Brain microvascular endothelial cell (primary cell): Measurements from ENCODE around the gene ACO2.

Experiments
- DNase-seq: peaks from one replicate; pipeline ENCODE4 v3.0.0-alpha.2; 2020
- H3K27ac ChIP-seq: fragments of 250-450 bp; sonication (Bioruptor Pico); 2 replicates; pipeline ENCODE4 v1.5.1; 2020; ENCODE audit warnings: mild to moderate bottlenecking, moderate library complexity
- H3K27me3 ChIP-seq: fragments of 250-450 bp; sonication (Bioruptor Pico); replicated peaks from 2 replicates; pipeline ENCODE4 v1.5.1; 2020; ENCODE audit warnings: mild to moderate bottlenecking
- H3K36me3 ChIP-seq: fragments of 250-450 bp; sonication (Bioruptor Pico); replicated peaks from 2 replicates; pipeline ENCODE4 v1.5.1; 2020; ENCODE audit warnings: mild to moderate bottlenecking
- H3K4me3 ChIP-seq: 2 replicates; pipeline ENCODE4 v1.5.1; 2011; ENCODE audit warnings: low read depth, mild to moderate bottlenecking, control low read depth, low read length, moderate library complexity
- CTCF ChIP-seq: IDR thresholded peaks from 2 replicates; pipeline ENCODE4 v1.5.1; 2011; ENCODE audit warnings: low read depth, mild to moderate bottlenecking, moderate library complexity, low read length, control low read depth, inconsistent platforms; ENCODE audit errors: missing control alignments
- in situ Hi-C: cut with HindIII; loops from 2 replicates; pipeline ENCODE4 v1.10.0; 2017; ENCODE audit warnings: low sequenced_read_pairs, low pct_ligation_motif_present

ACO2 gene

GRCh38 chr22:41523464-41524221 is 54.7 kb downstream of the ACO2 start:
- no peaks in the 10 kb centered on the region for H3K27me3 ChIP-seq
- in situ Hi-C loops, result no loop called here
- peak; percentile 10 for TF ChIP-seq CTCF
- H3K4me3 ChIP-seq, result no peak overlapping the region
- peak overlapping the region; percentile 88 for H3K27ac ChIP-seq
- peak; percentile 71 for DNase-seq
- peaks cover 35% of the 10 kb centered on the region for H3K36me3 ChIP-seq

- in situ Hi-C loops, result no loop called here
- H3K27ac ChIP-seq, result peak overlapping the region; percentile 88
- peak; percentile 52 for DNase-seq
These were observed 55.3 kb downstream of the ACO2 start for GRCh38 chr22:41524251-41524661.

GRCh38 chr22:41524809-41525449 is 56.0 kb downstream of the ACO2 start:
- peak; percentile 37 for DNase-seq
- peak; percentile 3 for TF ChIP-seq CTCF
- H3K27ac ChIP-seq, result peak overlapping the region; percentile 88
- peaks cover 42% of the 10 kb centered on the region for H3K36me3 ChIP-seq
- in situ Hi-C loops, result no loop called here
- H3K4me3 ChIP-seq, result no peak overlapping the region
- no peaks in the 10 kb centered on the region for H3K27me3 ChIP-seq

More at GRCh38 chr22:41524251-41524661, 55.3 kb downstream of the ACO2 start:
- no peak for TF ChIP-seq CTCF
- Histone ChIP-seq H3K4me3 (no peak overlapping the region), H3K36me3 (peaks cover 41% of the 10 kb centered on the region), H3K27me3 (no peaks in the 10 kb centered on the region)

GRCh38 chr22:41525450-41526225 is 56.7 kb downstream of the ACO2 start:
- H3K27me3 ChIP-seq, result no peaks in the 10 kb centered on the region
- H3K4me3 ChIP-seq, result no peak overlapping the region
- no peak overlapping the region for H3K27ac ChIP-seq
- H3K36me3 ChIP-seq, result peaks cover 47% of the 10 kb centered on the region
- in situ Hi-C loops, result no loop called here
- no peak for TF ChIP-seq CTCF
- DNase-seq, result no peak

GRCh38 chr22:41526226-41526829 is 57.4 kb downstream of the ACO2 start:
- peaks cover 54% of the 10 kb centered on the region for H3K36me3 ChIP-seq
- in situ Hi-C loops, result no loop called here
- H3K4me3 ChIP-seq, result no peak overlapping the region
- no peak for TF ChIP-seq CTCF
- no peaks in the 10 kb centered on the region for H3K27me3 ChIP-seq
- no peak overlapping the region for H3K27ac ChIP-seq
- no peak for DNase-seq
